NOMO-1 (cell line): Measurements from ENCODE around the gene EXOC4.
"Not testable (repeated sequence)": the region's sequence is repeated elsewhere in the genome, so short reads cannot be mapped to it uniquely, and the experiment has no call there.

ENCODE experiments used
- DNase-seq, 2 experiments: peaks; one replicate each; lab custom pipeline; 2025; ENCODE audit not compliant: unreplicated experiment in 2 of 2; lab: John Stamatoyannopoulos, UW

EXOC4 gene

GRCh38 chr7:133886797-133887196, 633.9 kb downstream of the EXOC4 start:
- DNase-seq, result no peak

GRCh38 chr7:133887459-133887858, 634.6 kb downstream of the EXOC4 start:
- DNase-seq, result no peak

- DNase-seq, result no peak
Observed at GRCh38 chr7:133888061-133888930, 635.4 kb downstream of the EXOC4 start.

GRCh38 chr7:133904776-133905175, 651.9 kb downstream of the EXOC4 start:
- DNase-seq, result no peak

GRCh38 chr7:133906553-133906952, 653.7 kb downstream of the EXOC4 start:
- DNase-seq, result not testable (repeated sequence)

GRCh38 chr7:133910761-133911160, 657.9 kb downstream of the EXOC4 start:
- DNase-seq, result no peak

GRCh38 chr7:133911724-133912123, 658.8 kb downstream of the EXOC4 start:
- DNase-seq, result no peak

- no peak for DNase-seq
Observed at GRCh38 chr7:133912916-133913697, 660.2 kb downstream of the EXOC4 start.

- no peak for DNase-seq
Observed at GRCh38 chr7:133916621-133917020, 663.7 kb downstream of the EXOC4 start.

- no peak for DNase-seq
Observed at GRCh38 chr7:133919810-133920209, 666.9 kb downstream of the EXOC4 start.

- DNase-seq, result no peak
Observed at GRCh38 chr7:133921635-133922182, 668.8 kb downstream of the EXOC4 start.

GRCh38 chr7:133923974-133924373, 671.1 kb downstream of the EXOC4 start:
- no peak for DNase-seq

GRCh38 chr7:133931053-133931452, 678.2 kb downstream of the EXOC4 start:
- no peak for DNase-seq

GRCh38 chr7:133932591-133932990, 679.7 kb downstream of the EXOC4 start:
- DNase-seq, result no peak

GRCh38 chr7:133934262-133934976, 681.5 kb downstream of the EXOC4 start:
- DNase-seq, result no peak

GRCh38 chr7:133934977-133935330, 682.1 kb downstream of the EXOC4 start:
- no peak for DNase-seq

- DNase-seq, result no peak
Observed at GRCh38 chr7:133936074-133936473, 683.2 kb downstream of the EXOC4 start.

- no peak for DNase-seq
Observed at GRCh38 chr7:133937786-133938185, 684.9 kb downstream of the EXOC4 start.

GRCh38 chr7:133940368-133940767, 687.5 kb downstream of the EXOC4 start:
- no peak for DNase-seq

- no peak for DNase-seq
Observed at GRCh38 chr7:133941496-133941895, 688.6 kb downstream of the EXOC4 start.

- no peak for DNase-seq
Observed at GRCh38 chr7:133945497-133945896, 692.6 kb downstream of the EXOC4 start.
